HG03159 (cell line): ENCODE results near the gene GDPD5.
A peak's percentile ranks its signal among the peaks of the same experiment; 100 is the strongest.

Source experiments
- ATAC-seq: cut with Tn5 transposase; IDR thresholded peaks from one replicate; pipeline ENCODE4 v1.9.1; 2021; ENCODE audit warnings: mild to moderate bottlenecking, moderate library complexity; ENCODE audit not compliant: unreplicated experiment

GDPD5 gene

DNA sequence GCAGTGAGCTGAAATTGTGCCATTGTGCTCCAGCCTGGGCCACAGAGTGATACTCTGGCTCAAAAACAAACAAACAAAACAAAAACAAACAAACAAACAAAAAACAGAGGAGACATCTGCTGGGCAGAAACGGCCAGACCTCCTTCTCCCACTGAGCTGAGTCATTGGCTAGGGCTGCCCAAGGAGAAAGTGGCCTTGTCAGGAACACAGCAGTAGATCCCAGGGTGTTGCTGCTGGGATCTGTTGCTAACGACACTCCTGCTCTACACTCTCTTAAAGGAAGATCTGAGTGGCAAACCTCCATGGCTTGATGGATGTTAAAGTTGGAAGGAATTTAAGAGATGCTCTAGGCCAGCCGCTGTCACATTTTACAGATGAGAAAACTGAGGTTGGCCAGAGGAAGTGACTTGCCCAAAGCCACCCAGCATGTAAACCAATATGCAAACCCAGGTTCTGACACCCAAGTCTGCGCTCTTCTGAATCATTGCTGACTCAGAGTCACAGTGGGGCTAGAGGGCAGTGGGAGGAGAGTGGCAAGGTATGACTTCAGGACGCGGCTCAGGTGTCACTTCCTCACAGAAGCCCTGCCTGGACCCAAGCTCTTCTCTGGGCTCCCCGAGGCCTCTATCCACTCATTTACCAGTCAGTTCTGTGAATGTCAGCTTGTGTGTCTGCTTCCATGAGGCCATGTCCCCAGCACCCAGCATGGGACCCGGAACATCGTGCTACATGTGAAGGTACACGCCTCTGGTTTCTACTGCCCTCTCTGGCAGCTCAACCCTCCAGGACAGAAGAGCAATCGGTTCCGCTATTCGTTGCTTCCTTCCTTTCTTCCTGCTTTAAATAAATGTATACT, 11.3 kb upstream of the GDPD5 start:
- peak; percentile 78 for ATAC-seq

GRCh38 chr11:75535071-75535470, 9.3 kb upstream of the GDPD5 start:
- ATAC-seq, result no peak

GRCh38 chr11:75534259-75535069, 8.7 kb upstream of the GDPD5 start:
- ATAC-seq, result no peak

DNA sequence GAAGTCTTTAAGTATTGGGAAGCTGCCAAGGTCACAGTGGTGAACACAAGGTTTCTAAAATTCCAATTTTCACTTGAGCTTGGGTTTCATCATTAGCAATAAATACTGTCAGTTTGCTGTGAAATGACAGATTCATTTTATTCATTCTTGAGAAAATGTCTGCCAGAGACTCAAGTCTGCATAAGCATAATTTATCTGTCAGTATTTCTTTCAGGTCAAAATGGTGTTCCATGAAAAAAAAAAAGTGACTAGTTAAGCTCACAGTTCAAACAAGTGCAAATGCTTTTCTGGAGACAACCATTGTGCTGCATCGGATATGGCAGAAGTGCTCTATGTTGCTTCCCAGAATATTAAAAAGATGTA, 8.1 kb upstream of the GDPD5 start:
- no peak for ATAC-seq

GRCh38 chr11:75532200-75533048, 6.7 kb upstream of the GDPD5 start:
- no peak for ATAC-seq

GRCh38 chr11:75531325-75531724, 5.6 kb upstream of the GDPD5 start:
- no peak for ATAC-seq

- ATAC-seq, result no peak
Observed at GRCh38 chr11:75530577-75530976, 4.8 kb upstream of the GDPD5 start.

DNA sequence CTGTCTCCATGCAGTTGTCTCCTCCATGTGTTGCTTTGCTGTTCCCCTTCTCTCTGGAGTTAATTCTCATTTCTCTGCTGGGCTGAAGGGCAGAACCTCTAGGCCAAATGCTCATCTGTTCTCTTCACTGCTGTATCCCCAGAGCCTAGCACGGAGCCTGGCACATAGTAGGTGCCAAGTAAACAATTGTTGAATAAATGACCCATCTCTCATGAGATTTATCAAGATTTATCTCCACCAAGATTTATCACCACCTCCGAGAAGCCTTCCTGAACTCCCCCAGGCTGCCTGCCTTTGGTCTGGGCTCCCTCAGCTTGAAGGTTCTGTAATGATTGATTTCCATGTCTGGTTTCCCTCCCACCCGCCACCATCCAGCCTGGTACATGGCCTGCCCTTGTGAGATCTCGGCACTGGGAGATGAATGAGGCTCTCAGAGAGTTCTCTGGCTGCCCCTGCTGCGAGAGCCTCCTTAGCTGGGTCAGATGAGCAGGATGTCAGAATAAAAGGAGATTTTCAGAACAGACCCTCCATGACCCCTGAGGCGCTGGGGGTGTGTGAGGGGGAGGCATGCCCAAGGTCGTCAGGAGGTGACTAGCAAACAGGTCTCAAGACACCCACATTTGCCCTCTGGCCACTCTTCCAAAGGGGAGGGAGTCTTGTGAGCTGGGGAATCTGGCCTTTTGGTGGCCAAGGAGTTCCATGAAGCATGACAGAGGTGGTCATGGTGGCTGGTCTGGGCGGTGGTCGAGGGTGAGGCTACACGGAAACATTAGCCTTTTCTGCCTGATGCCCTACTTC, 2.4 kb upstream of the GDPD5 start:
- no peak for ATAC-seq

- ATAC-seq, result no peak
Observed at GRCh38 chr11:75527130-75527529, 1.4 kb upstream of the GDPD5 start.

- no peak for ATAC-seq
Observed at GRCh38 chr11:75526192-75526541, 426 bp upstream of the GDPD5 start.

DNA sequence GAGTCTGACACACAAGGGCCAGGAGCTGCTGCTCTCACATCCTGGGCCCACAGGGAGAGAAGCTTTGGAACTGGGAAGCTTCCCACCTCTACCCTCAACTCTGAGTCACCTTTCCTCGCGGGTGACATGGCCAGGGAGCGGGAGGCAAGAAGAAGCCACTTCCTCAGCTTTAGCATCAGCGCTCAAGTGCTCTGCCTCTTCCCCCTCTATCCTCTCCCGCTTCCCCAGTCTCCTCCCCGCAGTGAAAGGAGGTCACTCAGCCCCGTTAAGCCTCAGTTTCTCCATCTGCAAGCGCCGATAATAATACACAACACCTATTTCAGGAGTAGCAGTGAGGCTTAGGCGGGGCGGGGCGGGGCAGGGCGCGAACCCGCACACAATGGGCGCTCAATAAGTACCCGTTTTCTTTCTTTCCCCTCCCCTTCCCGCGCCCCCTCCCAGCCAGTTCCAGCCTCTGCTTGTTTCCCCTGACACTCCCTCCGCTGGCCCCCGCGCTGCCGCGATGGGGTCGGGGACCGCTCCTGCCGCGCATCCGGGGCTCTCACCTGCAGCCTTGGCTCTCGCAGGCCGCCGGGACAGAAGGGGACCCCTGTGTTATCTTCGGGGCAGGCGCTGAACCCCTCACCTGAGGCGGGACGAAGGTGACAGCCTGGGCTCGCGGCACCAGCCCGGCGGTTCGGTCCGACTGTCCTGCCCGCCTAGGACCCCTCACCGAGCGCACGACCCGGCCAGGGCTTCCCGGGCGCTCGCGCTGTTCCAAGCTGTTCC, 892 bp downstream of the GDPD5 start:
- no peak for ATAC-seq

GRCh38 chr11:75523811-75524664, 1.7 kb downstream of the GDPD5 start:
- ATAC-seq, result no peak

- ATAC-seq, result no peak
Observed at GRCh38 chr11:75523189-75523588, 2.6 kb downstream of the GDPD5 start.

- ATAC-seq, result no peak
Observed at GRCh38 chr11:75522286-75523044, 3.3 kb downstream of the GDPD5 start.

DNA sequence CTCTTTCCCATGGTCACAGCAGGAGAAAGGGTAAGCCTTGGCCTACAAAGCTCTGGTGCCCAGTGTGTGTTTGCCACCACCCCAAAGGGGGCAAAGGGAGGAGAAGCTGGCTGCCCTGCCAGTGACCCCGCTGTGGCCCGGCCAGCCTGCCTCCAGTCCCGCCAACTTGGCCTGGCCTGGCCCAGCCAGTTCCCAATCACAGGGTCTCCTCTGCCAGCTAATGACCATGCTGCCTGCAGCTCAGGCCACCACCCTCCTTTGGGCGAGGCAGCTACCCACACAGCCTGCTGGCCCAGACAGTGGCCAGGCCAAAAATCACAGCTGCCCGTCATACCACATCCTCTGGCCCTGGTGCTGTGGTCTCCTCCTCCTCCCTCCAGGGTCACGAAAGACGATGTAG, 5.1 kb downstream of the GDPD5 start:
- ATAC-seq, result no peak

DNA sequence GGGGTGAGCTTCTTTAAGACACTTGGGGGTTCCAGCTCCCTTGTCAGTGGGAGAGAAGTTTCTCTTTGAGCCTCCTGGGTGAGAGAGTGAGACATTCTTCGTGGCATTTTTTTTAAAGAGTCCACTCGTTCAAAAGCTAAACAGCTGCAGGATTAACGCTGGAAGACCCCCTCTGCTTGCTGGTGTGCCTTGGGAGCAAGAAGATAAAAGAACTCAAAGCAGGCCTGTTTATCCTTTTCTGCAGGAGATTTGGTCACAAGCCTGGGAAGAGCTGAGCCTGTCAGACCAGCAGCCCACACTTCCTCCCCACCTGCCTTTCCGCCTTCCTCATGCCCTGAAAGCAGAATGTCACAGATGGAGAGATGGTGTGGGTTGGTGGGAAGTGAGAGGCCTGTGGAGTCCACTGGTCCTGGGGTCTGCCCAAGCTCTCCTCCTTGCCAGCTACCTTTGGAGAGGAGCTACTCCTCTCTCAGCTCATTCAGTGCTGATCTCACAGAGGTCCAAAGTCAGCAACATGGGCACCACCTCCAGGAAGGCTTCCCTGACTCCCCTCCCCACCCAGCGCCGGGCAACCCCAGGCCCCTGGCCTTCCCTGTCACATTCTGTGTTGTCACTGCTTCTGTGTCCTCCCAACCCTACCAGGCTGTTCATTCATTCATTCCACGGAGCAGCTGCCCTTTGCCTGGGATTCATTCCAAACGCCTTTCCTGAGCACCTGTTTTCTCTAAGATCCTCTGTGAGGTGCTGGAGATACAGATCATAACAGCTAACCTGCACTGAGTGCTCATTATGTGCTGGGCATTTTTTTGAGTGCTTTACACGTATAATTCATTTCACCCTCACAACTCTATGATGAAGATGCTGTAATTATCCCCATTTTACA, 6.7 kb downstream of the GDPD5 start:
- ATAC-seq, result no peak

DNA sequence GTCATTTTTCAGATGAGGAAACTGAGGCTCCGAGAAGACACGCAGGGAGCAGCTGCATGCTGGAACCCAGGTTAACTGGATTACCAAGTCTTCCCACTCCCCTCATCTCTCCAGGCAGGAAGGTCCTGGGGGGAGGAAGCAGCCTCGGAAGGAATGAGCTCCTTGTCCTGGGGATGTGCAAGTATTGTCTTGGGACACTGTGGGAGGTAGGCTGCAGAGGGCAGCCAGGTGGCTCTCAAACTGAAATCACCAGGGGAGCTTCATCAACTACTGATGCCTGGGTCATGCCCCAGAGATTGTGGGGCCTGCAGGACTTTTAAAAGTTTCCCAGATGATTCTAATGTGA, 7.6 kb downstream of the GDPD5 start:
- ATAC-seq, result no peak
